ENCODE measurements around the gene CPA1. TPM values are rescaled to one million over a fixed set of nuclear protein-coding genes. Genes with fewer than 3 reads are reported as not detected.

CPA1 gene
- total and polyA plus RNA-seq, 10 donors = 0.79 to 8.1 (median 2.2) TPM

DNA sequence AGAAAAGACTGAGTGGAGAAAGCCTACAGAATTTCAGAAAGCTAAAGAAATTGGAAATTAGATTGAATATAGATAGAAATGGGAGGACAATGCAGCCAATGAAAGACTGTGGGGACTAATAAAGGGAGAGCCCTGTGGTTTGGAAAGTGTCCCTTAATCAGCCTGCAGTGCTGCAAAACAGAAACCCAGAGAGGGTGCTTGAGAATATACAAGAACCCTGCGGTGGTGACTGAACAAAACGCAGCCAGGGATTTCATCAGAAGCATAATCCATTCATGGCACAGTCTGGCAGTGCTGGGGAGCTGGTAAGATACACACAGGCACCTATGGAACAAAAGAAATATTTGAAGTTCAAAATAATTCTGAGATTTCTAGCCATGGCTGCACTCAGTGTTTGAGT is 41.4 kb downstream of the CPA1 start:
- Histone ChIP-seq H3K9me3 (no peaks in the 10 kb centered on the region), H3K36me3 (peaks cover 0 to 5% (median 0%) of the 10 kb centered on the region in 6 donors), H3K4me1 (peaks cover 0 to 16% (median 0%) of the 10 kb centered on the region in 6 donors), H3K4me3 (no peak overlapping the region), H3K27me3 (replicated peaks in 1 of 7) (no peaks in the 10 kb centered on the region), H3K27ac (no peak overlapping the region)
- intact Hi-C loops (cut with DNase I; ENCODE audit: low total_unique reads) = no loop called here
- no peak for TF ChIP-seq POLR2A (IDR thresholded peaks at IDR 0.05)
- TF ChIP-seq, protein P1, sequence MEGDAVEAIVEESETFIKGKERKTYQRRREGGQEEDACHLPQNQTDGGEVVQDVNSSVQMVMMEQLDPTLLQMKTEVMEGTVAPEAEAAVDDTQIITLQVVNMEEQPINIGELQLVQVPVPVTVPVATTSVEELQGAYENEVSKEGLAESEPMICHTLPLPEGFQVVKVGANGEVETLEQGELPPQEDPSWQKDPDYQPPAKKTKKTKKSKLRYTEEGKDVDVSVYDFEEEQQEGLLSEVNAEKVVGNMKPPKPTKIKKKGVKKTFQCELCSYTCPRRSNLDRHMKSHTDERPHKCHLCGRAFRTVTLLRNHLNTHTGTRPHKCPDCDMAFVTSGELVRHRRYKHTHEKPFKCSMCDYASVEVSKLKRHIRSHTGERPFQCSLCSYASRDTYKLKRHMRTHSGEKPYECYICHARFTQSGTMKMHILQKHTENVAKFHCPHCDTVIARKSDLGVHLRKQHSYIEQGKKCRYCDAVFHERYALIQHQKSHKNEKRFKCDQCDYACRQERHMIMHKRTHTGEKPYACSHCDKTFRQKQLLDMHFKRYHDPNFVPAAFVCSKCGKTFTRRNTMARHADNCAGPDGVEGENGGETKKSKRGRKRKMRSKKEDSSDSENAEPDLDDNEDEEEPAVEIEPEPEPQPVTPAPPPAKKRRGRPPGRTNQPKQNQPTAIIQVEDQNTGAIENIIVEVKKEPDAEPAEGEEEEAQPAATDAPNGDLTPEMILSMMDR (IDR thresholded peaks at IDR 0.05 in 8 of 11, conservative IDR thresholded peaks at IDR 0.05 in 3 of 11) = no peak
- TF ChIP-seq POLR2AphosphoS5 (IDR thresholded peaks at IDR 0.05) = no peak
- WGBS, 5 donors = 50 to 71% (median 55%) methylated on average over 2 of the region's 2 CpGs
- DNase-seq = no peak

DNA sequence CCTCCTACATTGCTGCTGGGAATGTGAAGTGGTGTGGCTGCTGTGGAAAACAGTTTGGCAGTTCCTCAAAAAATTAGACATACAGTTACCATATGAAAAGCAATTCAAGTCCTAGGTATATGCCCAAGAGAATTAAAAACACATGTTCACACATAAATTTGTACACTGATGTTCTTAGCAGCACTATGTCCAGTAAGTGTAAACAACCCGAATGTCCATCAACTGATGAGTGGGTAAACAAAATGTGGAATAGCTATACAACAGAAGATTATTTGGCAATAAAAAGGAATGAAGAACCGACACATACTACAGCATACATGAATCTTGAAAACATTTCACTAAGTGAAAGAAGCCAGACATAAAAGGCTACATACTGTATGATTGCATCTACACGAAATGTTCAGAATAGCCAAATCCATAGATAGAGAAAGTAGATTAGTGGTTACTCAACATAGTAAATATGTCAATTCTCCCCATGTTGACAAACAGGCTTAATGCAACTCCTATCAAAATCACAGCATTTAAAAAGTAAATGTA is 43.3 kb downstream of the CPA1 start:
- intact Hi-C loops (cut with DNase I; ENCODE audit: low total_unique reads) = no loop called here
- no peak for TF ChIP-seq POLR2AphosphoS5 (IDR thresholded peaks at IDR 0.05)

DNA sequence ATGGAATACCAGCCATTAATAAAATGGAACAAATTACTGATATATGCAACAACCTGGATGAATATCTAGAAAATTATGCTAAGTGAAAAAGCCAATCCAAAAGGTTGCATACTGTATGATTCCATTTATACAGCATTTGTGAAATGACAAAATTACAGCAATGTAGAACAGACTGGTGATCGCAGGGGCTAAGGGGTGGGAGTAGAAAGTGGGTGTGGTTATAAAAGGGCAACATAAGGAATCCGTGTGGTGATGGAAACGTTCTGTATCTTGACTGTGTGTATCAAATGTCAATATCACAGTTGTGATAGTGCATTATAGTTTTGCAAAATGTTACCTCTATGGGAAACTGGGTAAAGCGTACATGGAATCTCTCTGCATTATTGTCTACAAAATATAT is 45.5 kb downstream of the CPA1 start:
- H3K27ac ChIP-seq = no peak overlapping the region
- 77 to 90% (median 89%) methylated on average over 4 of the region's 4 CpGs for WGBS, 5 donors
- H3K4me3 ChIP-seq = no peak overlapping the region
- peaks cover 0 to 16% (median 6%) of the 10 kb centered on the region in 6 donors for H3K4me1 ChIP-seq
- no peak for TF ChIP-seq POLR2AphosphoS5 (IDR thresholded peaks at IDR 0.05)
- peaks cover 0 to 5% (median 0%) of the 10 kb centered on the region in 6 donors for H3K36me3 ChIP-seq
- intact Hi-C loops (cut with DNase I; ENCODE audit: low total_unique reads) = no loop called here
- no peaks in the 10 kb centered on the region for H3K9me3 ChIP-seq
- H3K27me3 ChIP-seq (replicated peaks in 1 of 7) = no peaks in the 10 kb centered on the region
- no peak for DNase-seq

More for the DNA sequence above, 43.3 kb downstream of the CPA1 start:
- 90 to 100% (median 95%) methylated on average over 3 of the region's 3 CpGs for WGBS, 5 donors
- Histone ChIP-seq H3K36me3 (peaks cover 0 to 5% (median 0%) of the 10 kb centered on the region in 6 donors), H3K9me3 (no peaks in the 10 kb centered on the region), H3K27me3 (replicated peaks in 1 of 7) (no peaks in the 10 kb centered on the region), H3K27ac (no peak overlapping the region), H3K4me3 (no peak overlapping the region), H3K4me1 (peaks cover 0 to 6% (median 0%) of the 10 kb centered on the region in 6 donors)
- DNase-seq = no peak

DNA sequence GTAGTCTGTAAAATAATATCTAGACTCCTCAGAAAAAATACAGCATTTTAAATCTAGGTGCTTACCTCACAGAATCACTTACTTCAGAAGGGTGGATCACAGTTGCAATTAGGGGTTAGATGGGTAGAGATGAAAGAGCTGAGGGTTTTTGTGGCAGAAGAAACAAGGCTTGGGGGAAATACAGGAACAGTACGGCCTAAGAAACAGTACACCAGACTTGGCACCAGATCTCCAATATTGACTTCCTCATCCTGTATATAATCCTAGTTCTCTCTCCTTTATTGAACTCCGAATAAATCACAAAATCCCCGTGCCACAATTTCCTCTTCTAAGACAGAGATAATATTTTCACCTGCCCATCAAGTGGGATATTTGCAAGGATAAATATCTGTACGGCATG is 46.3 kb downstream of the CPA1 start:
- intact Hi-C loops (cut with DNase I; ENCODE audit: low total_unique reads) = no loop called here
- TF ChIP-seq POLR2AphosphoS5 (IDR thresholded peaks at IDR 0.05) = no peak
- TF ChIP-seq POLR2A (IDR thresholded peaks at IDR 0.05) = no peak
- TF ChIP-seq, protein P1 (IDR thresholded peaks at IDR 0.05 in 8 of 11, conservative IDR thresholded peaks at IDR 0.05 in 3 of 11) = no peak

DNA sequence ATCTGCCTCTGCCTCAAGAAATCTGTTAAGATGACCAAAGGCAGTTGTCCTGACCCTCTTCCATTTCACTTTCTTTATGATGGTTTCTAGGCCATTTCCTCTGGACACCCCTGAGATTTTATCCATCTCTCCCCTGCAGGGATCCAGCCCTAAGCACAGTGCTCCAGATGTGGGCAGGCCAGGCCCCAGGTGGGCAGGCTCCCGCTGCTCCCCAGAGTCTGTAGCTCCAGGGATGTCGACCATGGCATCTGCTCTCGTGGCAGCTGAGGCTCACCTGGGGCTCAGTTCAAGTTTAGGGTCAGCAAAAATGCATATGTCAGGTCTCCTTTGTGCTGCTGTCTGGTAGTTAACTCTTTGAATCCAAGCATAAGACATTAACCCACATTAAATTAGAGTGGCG is 48.7 kb downstream of the CPA1 start:
- 91 to 95% (median 93%) methylated on average over 4 of the region's 4 CpGs for WGBS, 5 donors
- intact Hi-C loops (cut with DNase I; ENCODE audit: low total_unique reads) = no loop called here
- Histone ChIP-seq H3K27ac (no peak overlapping the region), H3K9me3 (no peaks in the 10 kb centered on the region), H3K4me1 (peaks cover 7 to 46% (median 21%) of the 10 kb centered on the region in 6 donors), H3K27me3 (replicated peaks in 1 of 7) (no peaks in the 10 kb centered on the region), H3K36me3 (no peaks in the 10 kb centered on the region), H3K4me3 (no peak overlapping the region)
- no peak for TF ChIP-seq POLR2AphosphoS5 (IDR thresholded peaks at IDR 0.05)
- TF ChIP-seq, protein P1 (IDR thresholded peaks at IDR 0.05 in 8 of 11, conservative IDR thresholded peaks at IDR 0.05 in 3 of 11) = no peak
- no peak for TF ChIP-seq POLR2A (IDR thresholded peaks at IDR 0.05)
- DNase-seq = no peak

More for the DNA sequence above, 46.3 kb downstream of the CPA1 start:
- H3K27ac ChIP-seq = no peak overlapping the region
- no peaks in the 10 kb centered on the region for H3K36me3 ChIP-seq
- 41 to 57% (median 46%) methylated on average over 4 of the region's 4 CpGs for WGBS, 5 donors
- H3K4me1 ChIP-seq = peaks cover 0 to 24% (median 11%) of the 10 kb centered on the region in 6 donors
- no peaks in the 10 kb centered on the region for H3K27me3 ChIP-seq (replicated peaks in 1 of 7)
- DNase-seq = no peak
- H3K9me3 ChIP-seq = no peaks in the 10 kb centered on the region
- no peak overlapping the region for H3K4me3 ChIP-seq
